Measurements from ENCODE around the gene UFC1.

UFC1 gene

GRCh38 chr1:161196111-161196510 is 42.3 kb downstream of the UFC1 start:
- no peak for FAIRE-seq

GRCh38 chr1:161196521-161197451 is 43.0 kb downstream of the UFC1 start:
- FAIRE-seq: no peak

GRCh38 chr1:161197560-161198193 is 43.9 kb downstream of the UFC1 start:
- no peak for FAIRE-seq

- no peak for FAIRE-seq
Measured at GRCh38 chr1:161198194-161198896, 44.6 kb downstream of the UFC1 start.

- no peak for FAIRE-seq
Measured at GRCh38 chr1:161198897-161199431, 45.2 kb downstream of the UFC1 start, which contains the start of gene ADAMTS4. Gene ADAMTS4, minus strand, starts transcription at chr1:161199054. Its CDS starts 427 bp downstream, at chr1:161198627.

GRCh38 chr1:161199506-161200139 is 45.8 kb downstream of the UFC1 start:
- no peak for FAIRE-seq

- FAIRE-seq: no peak
Measured at GRCh38 chr1:161200421-161200991, 46.7 kb downstream of the UFC1 start.

GRCh38 chr1:161200992-161201835 is 47.4 kb downstream of the UFC1 start:
- FAIRE-seq: no peak

- FAIRE-seq: peak; percentile 76
Measured at GRCh38 chr1:161201836-161202712, 48.3 kb downstream of the UFC1 start, which contains the start of gene NDUFS2. Gene NDUFS2, plus strand, starts transcription at chr1:161202367. Its CDS starts 19 bp downstream, at chr1:161202386.

GRCh38 chr1:161206411-161207140 is 52.8 kb downstream of the UFC1 start:
- no peak for FAIRE-seq

- no peak for FAIRE-seq
Measured at GRCh38 chr1:161207173-161207572, 53.4 kb downstream of the UFC1 start.
